Measurements from ENCODE around the gene PTPRM.

DNA sequence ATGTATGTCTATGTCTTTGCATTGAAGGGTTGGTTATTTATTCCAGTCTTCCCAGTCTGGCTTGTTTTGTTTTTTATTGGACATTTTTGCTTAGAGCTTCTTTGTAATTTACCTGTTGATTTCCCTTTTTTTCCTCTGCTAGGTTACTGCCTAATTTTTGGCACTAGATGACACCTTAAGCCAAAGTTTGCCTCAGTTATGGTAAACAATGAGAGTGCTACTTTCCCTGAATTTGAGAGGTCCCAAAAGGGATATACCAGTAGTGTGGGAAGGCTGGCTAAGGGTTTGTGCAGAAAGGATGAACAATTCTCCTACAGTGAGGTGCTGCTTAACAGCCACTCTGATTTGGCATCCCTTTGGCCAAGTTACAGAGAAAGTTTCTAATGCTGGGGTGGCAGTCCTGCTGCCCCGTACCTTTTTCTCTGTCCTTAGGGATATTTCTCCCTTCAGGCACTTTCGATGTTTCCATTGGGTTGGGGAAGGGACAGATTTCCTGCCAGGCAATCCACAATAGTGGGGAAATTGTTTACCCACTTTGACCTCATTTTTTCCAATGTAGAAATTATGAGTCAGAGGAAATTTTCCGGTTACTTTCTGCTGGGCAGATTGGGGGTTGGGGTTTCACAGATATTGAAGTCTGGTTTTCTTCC lies 354.9 kb downstream of the PTPRM start:
- TF ChIP-seq, protein P1, sequence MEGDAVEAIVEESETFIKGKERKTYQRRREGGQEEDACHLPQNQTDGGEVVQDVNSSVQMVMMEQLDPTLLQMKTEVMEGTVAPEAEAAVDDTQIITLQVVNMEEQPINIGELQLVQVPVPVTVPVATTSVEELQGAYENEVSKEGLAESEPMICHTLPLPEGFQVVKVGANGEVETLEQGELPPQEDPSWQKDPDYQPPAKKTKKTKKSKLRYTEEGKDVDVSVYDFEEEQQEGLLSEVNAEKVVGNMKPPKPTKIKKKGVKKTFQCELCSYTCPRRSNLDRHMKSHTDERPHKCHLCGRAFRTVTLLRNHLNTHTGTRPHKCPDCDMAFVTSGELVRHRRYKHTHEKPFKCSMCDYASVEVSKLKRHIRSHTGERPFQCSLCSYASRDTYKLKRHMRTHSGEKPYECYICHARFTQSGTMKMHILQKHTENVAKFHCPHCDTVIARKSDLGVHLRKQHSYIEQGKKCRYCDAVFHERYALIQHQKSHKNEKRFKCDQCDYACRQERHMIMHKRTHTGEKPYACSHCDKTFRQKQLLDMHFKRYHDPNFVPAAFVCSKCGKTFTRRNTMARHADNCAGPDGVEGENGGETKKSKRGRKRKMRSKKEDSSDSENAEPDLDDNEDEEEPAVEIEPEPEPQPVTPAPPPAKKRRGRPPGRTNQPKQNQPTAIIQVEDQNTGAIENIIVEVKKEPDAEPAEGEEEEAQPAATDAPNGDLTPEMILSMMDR (conservative IDR thresholded peaks at IDR 0.05; ENCODE audit: low read depth, low read length) = no peak
- TF ChIP-seq EZH2 (IDR thresholded peaks at IDR 0.05; ENCODE audit: low read length, unreplicated experiment) (no peak), EZH2phosphoT487 (IDR thresholded peaks at IDR 0.05; ENCODE audit: borderline replicate concordance, low read length) (no peak)
